Measurements from ENCODE around the gene NOP56.
"Not testable (repeated sequence)": the region's sequence is repeated elsewhere in the genome, so short reads cannot be mapped to it uniquely, and the experiment has no call there.

- not testable (repeated sequence) for TF ChIP-seq CTCF (conservative IDR thresholded peaks at IDR 0.05 in 1 of 2, IDR thresholded peaks at IDR 0.05 in 1 of 2; ENCODE audit: extremely low read depth in 1 of 2, insufficient read depth in 1 of 2, low read depth in 1 of 2, low read length in 2 of 2); EZH2 (IDR thresholded peaks at IDR 0.05; ENCODE audit: borderline replicate concordance, low read length)
Measured at GRCh38 chr20:2684817-2685216, 32.4 kb downstream of the NOP56 start.

Data from mammary epithelial cell (primary cell).